ENCODE results near the gene ZNF410. TPM values are rescaled to one million over a fixed set of nuclear protein-coding genes. Genes with fewer than 3 reads are reported as not detected.

The ZNF410 gene
- total RNA-seq, 1 experiment from 2014 or later: 28.1 TPM

DNA sequence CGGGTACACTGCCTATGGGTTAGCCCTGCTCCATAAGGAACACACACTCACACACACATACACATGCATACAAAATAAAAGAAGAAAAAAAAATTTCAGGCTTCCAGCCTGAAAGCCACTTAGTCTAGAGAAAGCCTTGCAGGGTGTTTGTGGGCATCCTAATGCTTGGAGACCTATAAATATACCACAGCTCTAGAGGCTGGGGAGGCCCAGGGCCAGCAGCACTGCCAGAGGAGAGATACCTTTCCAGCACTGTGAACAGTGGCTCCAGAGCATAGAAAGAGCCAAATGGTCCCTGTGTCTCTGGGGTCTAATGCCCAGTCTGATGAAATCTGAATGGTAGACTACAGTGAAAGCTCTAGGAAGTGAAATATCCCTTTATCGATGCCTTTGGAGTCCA, 50.4 kb downstream of the ZNF410 start:
- Histone ChIP-seq H3K14ac (ENCODE audit: insufficient read depth, low read length) (no peak overlapping the region), H2AFZ (ENCODE audit: low read length) (no peak overlapping the region), H4K8ac (replicated peaks; ENCODE audit: insufficient read length, low read depth, low read length) (no peak overlapping the region), H3K79me2 (ENCODE audit: insufficient read depth, low read length) (no peaks in the 10 kb centered on the region), H2AK5ac (ENCODE audit: insufficient read length, low read length) (no peak overlapping the region), H3K23ac (ENCODE audit: insufficient read length, low read depth, low read length) (no peak overlapping the region), H3K4me1 (ENCODE audit: insufficient read depth, low read length) (no peaks in the 10 kb centered on the region), H3K27ac (ENCODE audit: insufficient read length, low read depth, low read length) (no peak overlapping the region), H2BK20ac (ENCODE audit: low read depth, low read length, poor library complexity, severe bottlenecking) (no peak overlapping the region), H3K4me2 (ENCODE audit: insufficient read depth, insufficient read length, low read length) (no peak overlapping the region), H3K79me1 (ENCODE audit: insufficient read depth, low read depth, low read length, poor library complexity, severe bottlenecking) (no peaks in the 10 kb centered on the region), H2BK5ac (ENCODE audit: insufficient read length, low read length) (no peak overlapping the region), H4K5ac (ENCODE audit: insufficient read length, low read depth, low read length) (no peak overlapping the region), H2BK120ac (ENCODE audit: low read depth, low read length, poor library complexity, severe bottlenecking) (no peak overlapping the region), H3T11ph (ENCODE audit: low read length) (no peak overlapping the region), H3K56ac (ENCODE audit: insufficient read length, low read depth, low read length) (no peak overlapping the region), H4K20me1 (ENCODE audit: control insufficient read depth, insufficient read depth, insufficient read length) (no peaks in the 10 kb centered on the region), H3K4ac (ENCODE audit: low read depth, low read length) (no peak overlapping the region), H3K18ac (ENCODE audit: insufficient read length, low read depth, low read length) (no peak overlapping the region), H2BK15ac (ENCODE audit: low read depth, low read length) (no peak overlapping the region), H3K9me3 (ENCODE audit: control insufficient read depth, low read depth, low read length) (no peaks in the 10 kb centered on the region), H3K23me2 (ENCODE audit: insufficient read length, low read depth, low read length, poor library complexity, severe bottlenecking) (no peaks in the 10 kb centered on the region), H4K91ac (ENCODE audit: insufficient read length, low read depth, low read length) (no peak overlapping the region), H3K9ac (ENCODE audit: extremely low read depth, insufficient read length, low read length) (no peak overlapping the region), H2BK12ac (ENCODE audit: insufficient read length, low read depth, low read length) (no peak overlapping the region), H3K27me3 (ENCODE audit: insufficient read depth, low read length) (no peaks in the 10 kb centered on the region)
- peaks cover 0 to 12% (median 2%) of the 10 kb centered on the region in 3 experiments; a peak in 5 of 7 replicates for H3K36me3 Mint-ChIP-seq (ENCODE audit: insufficient read depth in 1 of 3, low read depth in 3 of 3)
- no peaks in the 10 kb centered on the region for H3K27me3 Mint-ChIP-seq (ENCODE audit: low read depth)
- TF ChIP-seq, protein P1, sequence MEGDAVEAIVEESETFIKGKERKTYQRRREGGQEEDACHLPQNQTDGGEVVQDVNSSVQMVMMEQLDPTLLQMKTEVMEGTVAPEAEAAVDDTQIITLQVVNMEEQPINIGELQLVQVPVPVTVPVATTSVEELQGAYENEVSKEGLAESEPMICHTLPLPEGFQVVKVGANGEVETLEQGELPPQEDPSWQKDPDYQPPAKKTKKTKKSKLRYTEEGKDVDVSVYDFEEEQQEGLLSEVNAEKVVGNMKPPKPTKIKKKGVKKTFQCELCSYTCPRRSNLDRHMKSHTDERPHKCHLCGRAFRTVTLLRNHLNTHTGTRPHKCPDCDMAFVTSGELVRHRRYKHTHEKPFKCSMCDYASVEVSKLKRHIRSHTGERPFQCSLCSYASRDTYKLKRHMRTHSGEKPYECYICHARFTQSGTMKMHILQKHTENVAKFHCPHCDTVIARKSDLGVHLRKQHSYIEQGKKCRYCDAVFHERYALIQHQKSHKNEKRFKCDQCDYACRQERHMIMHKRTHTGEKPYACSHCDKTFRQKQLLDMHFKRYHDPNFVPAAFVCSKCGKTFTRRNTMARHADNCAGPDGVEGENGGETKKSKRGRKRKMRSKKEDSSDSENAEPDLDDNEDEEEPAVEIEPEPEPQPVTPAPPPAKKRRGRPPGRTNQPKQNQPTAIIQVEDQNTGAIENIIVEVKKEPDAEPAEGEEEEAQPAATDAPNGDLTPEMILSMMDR (conservative IDR thresholded peaks at IDR 0.05): no peak
- no peak overlapping the region for H3K4me3 Mint-ChIP-seq
- no CpG with 5 or more reads among the region's 2 CpGs for WGBS (ENCODE audit: extremely low coverage, insufficient read length, low lambda C conversion rate)
- H3K9me3 Mint-ChIP-seq: no peaks in the 10 kb centered on the region
- H3K4me1 Mint-ChIP-seq: no peaks in the 10 kb centered on the region
- no peak for DNase-seq
- no peak overlapping the region for H3K27ac Mint-ChIP-seq
